ENCODE data around the gene MAT2B.

GRCh38 chr5:163496286-163496685, 9.1 kb upstream of the MAT2B start:
- TF ChIP-seq POLR2AphosphoS5 (IDR thresholded peaks at IDR 0.05; ENCODE audit: low read depth, low read length) = no peak
- no peak for TF ChIP-seq REST (IDR thresholded peaks at IDR 0.05; ENCODE audit: insufficient read depth in 1 of 2, low read depth in 2 of 2, low read length in 2 of 2)
- no peak for TF ChIP-seq TAF1 (IDR thresholded peaks at IDR 0.05; ENCODE audit: borderline replicate concordance, insufficient read depth, low read length)

Measured in PFSK-1 (cell line).